Ureter (tissue), 1 donor: ENCODE results near the gene TBCCD1. TPM values are rescaled to one million over a fixed set of nuclear protein-coding genes. Genes with fewer than 3 reads are reported as not detected.
A peak's percentile ranks its signal among the peaks of the same experiment; 100 is the strongest.
"Not testable (repeated sequence)": the region's sequence is repeated elsewhere in the genome, so short reads cannot be mapped to it uniquely, and the experiment has no call there.

Experiments used
- DNase-seq: peaks from one replicate; pipeline ENCODE4 v3.0.0-alpha.2; 2020; ENCODE audit warnings: low spot score
- total RNA-seq: library from RNA; stranded (reverse); gene quantifications from one replicate; pipeline ENCODE4 v1.2.4, GENCODE V29; 2023
- donor health status: DM: yes; HTN: yes; CAD: no.

The TBCCD1 gene
- total RNA-seq, 1 donor from 2014 or later, result 12.0 TPM

GRCh38 chr3:186552408-186553031 lies 14.6 kb downstream of the TBCCD1 start:
- DNase-seq, result no peak

GRCh38 chr3:186551387-186551786 lies 15.8 kb downstream of the TBCCD1 start:
- DNase-seq, result no peak

GRCh38 chr3:186549497-186549896 lies 17.6 kb downstream of the TBCCD1 start:
- no peak for DNase-seq

GRCh38 chr3:186544281-186544680 lies 22.9 kb downstream of the TBCCD1 start, which contains the start of gene CRYGS:
Gene CRYGS, minus strand, starts transcription at chr3:186544380. Its CDS starts 54 bp downstream, at chr3:186544326.
- DNase-seq, result no peak

- no peak for DNase-seq
These were observed 26.3 kb downstream of the TBCCD1 start for GRCh38 chr3:186540835-186541226.

GRCh38 chr3:186540221-186540834 lies 26.8 kb downstream of the TBCCD1 start:
- DNase-seq, result peak; percentile 79

- no peak for DNase-seq
These were observed 28.4 kb downstream of the TBCCD1 start for GRCh38 chr3:186538779-186539178.

GRCh38 chr3:186536883-186537844 lies 30.0 kb downstream of the TBCCD1 start:
- DNase-seq, result no peak

GRCh38 chr3:186534113-186534669 lies 32.9 kb downstream of the TBCCD1 start:
- DNase-seq, result no peak

GRCh38 chr3:186532598-186533072 lies 34.5 kb downstream of the TBCCD1 start:
- no peak for DNase-seq

GRCh38 chr3:186531694-186532093 lies 35.4 kb downstream of the TBCCD1 start:
- DNase-seq, result not testable (repeated sequence)

GRCh38 chr3:186530415-186530814 lies 36.7 kb downstream of the TBCCD1 start:
- no peak for DNase-seq

GRCh38 chr3:186529201-186529999 lies 37.7 kb downstream of the TBCCD1 start:
- DNase-seq, result no peak

- no peak for DNase-seq
These were observed 40.9 kb downstream of the TBCCD1 start for GRCh38 chr3:186526256-186526606.

- no peak for DNase-seq
These were observed 41.5 kb downstream of the TBCCD1 start for GRCh38 chr3:186525369-186526255.

GRCh38 chr3:186524616-186525015 lies 42.5 kb downstream of the TBCCD1 start:
- no peak for DNase-seq

- no peak for DNase-seq
These were observed 43.7 kb downstream of the TBCCD1 start for GRCh38 chr3:186523434-186523833.

- no peak for DNase-seq
These were observed 44.1 kb downstream of the TBCCD1 start for GRCh38 chr3:186523022-186523421.

GRCh38 chr3:186520957-186521842 lies 45.9 kb downstream of the TBCCD1 start:
- no peak for DNase-seq
